Stimulated activated CD4-positive, alpha-beta T cell treated with anti-CD3 and anti-CD28 coated beads, Interleukin-4, amount 100 ng/mL, for 1 hour (primary cell): ENCODE results near the gene ARHGEF33.

Experiments used
- DNase-seq: peaks from one replicate; pipeline ENCODE4 v3.0.0-alpha.2; 2020

The ARHGEF33 gene

GRCh38 chr2:38889575-38889974 is at the start of gene ARHGEF33:
Gene ARHGEF33, plus strand, starts transcription at chr2:38889875. Its CDS starts 29,573 bp downstream, at chr2:38919448.
- DNase-seq: no peak

DNA sequence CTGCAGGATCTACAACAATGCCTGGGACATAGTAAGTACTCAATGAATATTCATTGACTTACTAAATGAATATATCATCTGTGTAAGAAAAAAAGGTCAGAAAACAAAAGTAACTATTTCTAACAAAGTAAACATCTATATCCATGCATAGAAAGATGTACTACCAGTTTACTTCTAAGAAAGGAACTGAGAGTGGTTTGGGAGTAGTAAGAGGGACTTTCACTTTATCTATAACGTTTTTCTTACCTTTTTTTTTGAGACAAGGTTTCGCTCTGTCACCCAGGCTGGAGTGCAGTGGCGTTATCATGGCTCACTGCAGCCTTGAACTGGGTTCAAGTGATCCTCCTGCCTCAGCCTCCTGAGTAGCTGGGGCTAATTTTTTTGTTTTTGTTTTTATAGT is 39.6 kb upstream of the ARHGEF33 start:
- no peak for DNase-seq

GRCh38 chr2:38856165-38856564 is 33.5 kb upstream of the ARHGEF33 start:
- no peak for DNase-seq

GRCh38 chr2:38862476-38862875 is 27.2 kb upstream of the ARHGEF33 start:
- no peak for DNase-seq

- DNase-seq: no peak
These were observed 26.5 kb upstream of the ARHGEF33 start for GRCh38 chr2:38863061-38863695.

DNA sequence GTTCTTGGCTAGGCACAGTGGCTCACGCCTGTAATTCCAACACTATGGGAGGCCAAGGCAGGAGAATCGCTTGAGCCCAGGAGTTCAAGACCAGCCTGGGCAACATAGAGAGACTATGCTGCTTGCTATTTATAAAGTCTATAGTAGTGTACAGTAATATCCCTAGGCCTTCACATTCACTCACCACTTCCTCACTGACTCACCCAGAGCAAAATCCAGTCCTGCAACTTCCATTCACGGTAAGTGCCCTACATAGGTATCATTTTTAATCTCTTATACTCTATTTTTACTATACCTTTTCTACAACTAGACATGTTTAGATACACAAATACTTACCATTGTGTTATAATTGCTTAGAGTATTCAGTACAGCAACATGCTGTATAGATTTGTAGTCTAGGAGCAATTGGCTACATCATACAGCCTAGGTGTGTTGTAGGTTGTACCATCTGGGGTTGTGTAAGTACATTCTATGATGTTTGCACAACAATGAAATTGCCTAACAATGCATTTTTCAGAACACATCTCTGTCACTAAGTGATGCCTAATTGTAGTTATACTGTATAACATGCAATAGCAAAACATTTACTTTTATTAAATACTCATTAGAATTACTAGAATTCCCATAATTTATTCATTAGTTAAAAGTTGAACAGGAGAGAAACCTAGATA is 22.8 kb upstream of the ARHGEF33 start:
- DNase-seq: no peak

- no peak for DNase-seq
These were observed 18.2 kb upstream of the ARHGEF33 start for GRCh38 chr2:38871432-38871831.

- DNase-seq: no peak
These were observed 15.9 kb upstream of the ARHGEF33 start for GRCh38 chr2:38873763-38874162.

DNA sequence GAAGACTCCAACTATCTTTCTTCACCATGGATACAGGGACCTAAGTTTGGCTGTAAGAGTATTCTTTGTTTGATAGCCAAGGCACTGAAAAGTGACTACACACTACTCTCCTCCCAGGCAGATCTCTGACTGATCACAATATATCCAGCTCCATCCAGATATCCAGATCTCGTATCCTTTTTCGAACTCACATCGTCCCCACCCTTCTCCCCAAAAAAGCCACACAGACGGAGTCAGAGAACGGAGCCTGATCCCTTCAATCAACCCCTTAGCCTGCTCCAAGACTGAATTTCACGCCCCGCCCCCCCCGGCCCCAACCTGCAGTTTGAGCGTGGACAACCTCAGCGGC is 14.5 kb upstream of the ARHGEF33 start:
- DNase-seq: no peak

- DNase-seq: peak; percentile 80
These were observed 13.9 kb upstream of the ARHGEF33 start, which contains the start of the genes DHX57 and MORN2 for GRCh38 chr2:38875576-38876367. Gene DHX57, minus strand, starts transcription at chr2:38875934. Its CDS starts 7,529 bp downstream, at chr2:38868405. Gene MORN2, plus strand, starts transcription at chr2:38875976.

DNA sequence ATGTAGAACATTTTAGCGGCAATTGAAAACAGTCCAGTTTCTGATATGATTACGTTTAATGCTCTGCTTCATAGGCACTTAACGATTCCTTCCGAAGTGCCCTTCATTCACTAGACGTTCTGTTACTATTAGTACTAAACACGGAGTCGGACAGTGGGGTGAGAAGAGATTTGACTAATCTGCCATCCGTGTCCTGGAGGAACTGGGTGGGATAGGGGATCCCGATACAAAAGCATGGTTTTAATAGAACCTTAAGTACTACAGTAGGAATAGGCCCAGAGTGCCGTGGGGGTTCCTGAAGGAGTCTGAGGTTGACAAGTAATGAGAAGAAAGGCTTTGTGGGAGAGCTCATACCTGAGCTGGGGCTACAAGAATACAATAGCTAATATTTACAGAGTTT is 13.3 kb upstream of the ARHGEF33 start:
- DNase-seq: no peak

GRCh38 chr2:38886063-38886462 is 3.6 kb upstream of the ARHGEF33 start:
- no peak for DNase-seq

DNA sequence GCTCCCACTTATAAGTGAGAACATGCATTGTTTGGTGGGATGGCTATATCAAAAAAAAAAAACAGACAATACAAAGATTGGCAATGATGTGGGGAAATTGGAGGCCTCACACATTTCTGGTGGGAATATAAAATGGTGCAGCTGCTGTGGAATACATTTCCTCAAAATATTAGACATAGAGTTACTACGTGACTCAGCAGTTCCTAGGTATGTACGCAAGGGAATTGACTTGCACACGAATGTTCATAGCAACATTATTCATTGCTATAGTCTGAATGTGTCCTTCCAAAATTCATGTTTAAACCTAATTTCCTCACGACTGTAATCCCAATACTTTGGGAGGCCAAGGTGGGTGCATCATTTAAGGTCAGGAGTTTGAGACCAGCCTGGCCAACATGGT is 2.3 kb upstream of the ARHGEF33 start:
- no peak for DNase-seq

GRCh38 chr2:38887902-38888554 is 1.6 kb upstream of the ARHGEF33 start:
- DNase-seq: no peak

DNA sequence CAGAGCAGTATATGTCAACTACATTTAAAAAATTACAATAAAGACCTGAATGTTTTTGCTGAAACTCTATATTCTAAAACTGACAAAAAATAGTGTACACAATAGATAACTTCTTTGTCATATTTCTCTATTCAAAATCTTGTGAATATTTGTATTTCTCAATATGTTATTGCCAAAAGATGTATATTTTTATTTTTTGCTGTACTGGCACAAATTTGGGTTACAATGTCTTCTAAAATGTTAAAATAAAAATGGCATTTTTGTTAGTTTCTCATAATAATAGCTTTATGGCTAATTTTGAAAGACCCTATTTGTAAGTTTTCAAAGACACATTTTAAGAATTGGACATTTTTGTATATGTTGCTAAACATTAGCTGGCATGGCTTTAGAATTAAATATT is 630 bp upstream of the ARHGEF33 start:
- no peak for DNase-seq

DNA sequence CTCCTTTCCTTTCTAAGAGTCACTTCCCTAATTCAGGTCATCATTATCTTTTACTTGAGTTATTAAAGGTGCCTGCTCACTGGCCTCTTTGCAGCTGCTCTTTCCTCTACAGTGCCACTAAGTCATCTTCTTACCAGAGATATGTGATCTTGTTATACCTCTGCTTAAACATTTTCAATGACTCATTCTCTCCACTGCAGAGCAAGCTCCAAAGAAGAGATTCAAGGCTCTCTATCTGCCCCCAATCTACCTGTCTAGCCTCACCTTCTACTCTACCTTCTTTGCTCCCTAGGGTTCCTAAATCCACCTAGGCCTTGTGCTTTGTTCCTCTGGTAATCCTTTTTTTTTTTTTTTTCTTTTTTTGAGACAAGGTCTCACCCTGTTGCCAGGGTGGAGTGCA is 3.1 kb downstream of the ARHGEF33 start:
- DNase-seq: no peak

DNA sequence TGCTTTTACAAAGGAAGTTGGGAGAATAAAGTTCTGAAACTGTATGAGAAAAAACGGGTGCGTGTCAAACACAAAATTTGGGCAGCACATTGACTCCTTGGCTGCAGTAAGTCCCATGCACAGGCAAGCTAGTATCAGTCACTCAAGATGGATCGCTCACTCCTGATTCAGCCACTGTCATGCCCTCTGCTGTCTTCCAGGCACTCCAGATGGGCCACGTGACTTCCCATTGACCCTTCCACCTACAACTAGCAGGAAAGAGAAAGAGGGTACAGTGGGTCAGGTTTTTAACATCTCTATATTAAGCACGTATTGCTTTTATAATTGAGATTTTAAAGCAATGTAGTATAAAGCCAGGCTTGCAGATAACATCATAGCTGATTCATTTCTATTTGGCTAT is 8.6 kb downstream of the ARHGEF33 start:
- no peak for DNase-seq

DNA sequence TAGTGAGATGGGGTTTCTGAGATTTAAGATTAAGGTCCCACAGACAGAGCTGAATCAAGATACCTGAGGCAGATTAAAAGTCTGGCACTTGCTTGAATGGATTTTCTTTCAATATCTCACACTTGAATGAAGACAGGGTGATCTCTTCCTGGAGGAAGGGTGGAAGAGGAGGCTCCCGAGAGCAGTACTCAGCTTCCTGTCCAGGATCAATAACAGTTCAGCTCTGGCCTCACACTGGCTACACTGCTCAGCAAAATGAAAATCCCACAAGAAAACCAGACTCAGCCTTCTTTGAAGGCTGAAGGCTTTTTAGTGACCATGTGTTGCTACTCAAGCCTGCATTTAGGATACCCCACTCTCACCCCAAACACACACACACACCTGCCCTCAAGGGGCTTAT is 11.1 kb downstream of the ARHGEF33 start:
- no peak for DNase-seq

DNA sequence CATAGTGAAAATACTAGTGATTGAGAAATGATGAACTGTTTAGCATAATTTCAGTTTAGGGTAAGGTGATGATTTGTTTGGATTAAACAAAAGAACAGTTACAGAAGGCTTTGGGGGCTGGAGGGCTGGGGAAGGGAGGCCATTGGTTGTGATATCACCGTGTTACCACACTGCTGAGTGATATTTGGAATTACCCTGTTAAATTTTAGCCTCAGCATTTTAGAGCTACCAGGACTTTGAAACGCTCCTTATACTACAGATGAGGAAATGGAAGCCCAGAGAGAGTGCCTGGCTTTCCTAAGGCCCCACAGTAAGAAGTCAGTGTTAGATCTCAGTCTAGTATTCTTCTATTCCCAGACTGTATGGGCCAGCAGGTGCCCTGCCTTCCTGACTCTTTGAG is 15.6 kb downstream of the ARHGEF33 start:
- no peak for DNase-seq

GRCh38 chr2:38907242-38907641 is 17.6 kb downstream of the ARHGEF33 start:
- no peak for DNase-seq

- no peak for DNase-seq
These were observed 18.3 kb downstream of the ARHGEF33 start for GRCh38 chr2:38907743-38908562.

- DNase-seq: no peak
These were observed 20.2 kb downstream of the ARHGEF33 start for GRCh38 chr2:38909872-38910271.

DNA sequence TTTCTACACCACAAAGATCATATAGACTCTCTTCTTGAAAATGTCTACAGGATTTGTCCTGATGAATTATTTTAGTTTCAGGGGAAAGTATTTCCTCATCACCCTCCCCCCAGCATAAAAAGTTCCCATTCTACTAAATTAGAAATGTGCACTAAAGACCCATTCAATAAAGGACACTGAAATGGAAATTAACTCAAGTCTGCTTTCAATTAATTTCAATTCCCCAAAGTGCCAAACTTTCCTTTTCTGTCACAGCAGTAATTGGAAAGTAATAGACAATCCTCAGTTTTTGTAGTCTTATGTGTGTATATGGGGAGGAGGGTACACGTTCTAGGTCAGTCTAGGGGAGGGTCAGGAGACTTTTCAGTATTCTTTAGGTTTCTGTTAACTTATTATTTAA is 21.5 kb downstream of the ARHGEF33 start:
- DNase-seq: no peak
